ENCODE results near the gene OPCML.

- TF ChIP-seq POLR2AphosphoS5 (IDR thresholded peaks at IDR 0.05; ENCODE audit: insufficient read depth in 1 of 2, low read depth in 1 of 2) (no peak), POLR2A (IDR thresholded peaks at IDR 0.05) (no peak)
Measured at GRCh38 chr11:132561937-132562336, 970.4 kb downstream of the OPCML start.

Measured in vagina (tissue), 2 donors.